Thyroid gland (tissue), 4 donors: ENCODE data around the gene GPR179.

Experiments used
- POLR2A ChIP-seq, 2 donors: fragments of 450-650 bp; IDR thresholded peaks; one replicate each; pipeline ENCODE4 v1.6.1; 2017; ENCODE audit warnings: antibody characterized with exemption in 2 of 2, mild to moderate bottlenecking in 2 of 2, moderate library complexity in 1 of 2
- TF ChIP-seq, protein P1 (sequence below), 6 experiments: fragments of 200-600 bp in 3 of 6; fragments of 450-650 bp in 3 of 6; sonication (generic) in 3 of 6; IDR thresholded peaks; one replicate each; pipeline ENCODE4 v1.5.1; 2016 to 2019; ENCODE audit warnings: antibody characterized with exemption in 6 of 6, mild to moderate bottlenecking in 2 of 6, inconsistent platforms in 1 of 6, moderate library complexity in 1 of 6

DNA sequence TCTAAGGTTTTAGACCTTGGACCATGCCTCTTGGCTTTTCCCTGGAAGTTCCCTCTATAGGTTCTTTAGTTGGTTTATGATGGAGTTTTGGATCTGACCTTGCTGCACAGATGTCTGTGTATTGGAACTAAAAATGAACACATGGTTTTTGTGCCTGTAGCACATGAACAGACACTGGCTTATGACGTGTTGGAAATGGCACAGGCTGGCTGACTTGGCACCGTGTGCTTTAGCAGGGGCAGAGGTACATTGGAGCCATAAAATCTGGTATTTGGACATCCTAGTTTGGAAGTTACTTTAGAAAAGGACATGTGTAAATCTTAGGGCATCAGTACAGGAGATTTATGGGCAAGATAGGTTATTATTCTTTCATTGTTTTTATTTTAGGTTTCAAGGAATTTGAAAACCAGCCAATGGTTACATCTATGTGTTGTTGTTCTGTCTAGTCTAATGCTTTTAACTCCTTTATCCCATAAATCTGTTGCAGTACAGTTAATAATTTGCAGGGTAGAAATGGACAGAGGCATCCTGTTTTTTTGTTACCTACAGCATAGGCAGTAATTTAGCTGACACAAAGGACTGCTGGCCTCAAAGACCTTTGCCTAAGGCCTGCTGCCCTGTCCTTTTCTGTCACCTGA is 13.8 kb upstream of the GPR179 start:
- TF ChIP-seq, protein P1, sequence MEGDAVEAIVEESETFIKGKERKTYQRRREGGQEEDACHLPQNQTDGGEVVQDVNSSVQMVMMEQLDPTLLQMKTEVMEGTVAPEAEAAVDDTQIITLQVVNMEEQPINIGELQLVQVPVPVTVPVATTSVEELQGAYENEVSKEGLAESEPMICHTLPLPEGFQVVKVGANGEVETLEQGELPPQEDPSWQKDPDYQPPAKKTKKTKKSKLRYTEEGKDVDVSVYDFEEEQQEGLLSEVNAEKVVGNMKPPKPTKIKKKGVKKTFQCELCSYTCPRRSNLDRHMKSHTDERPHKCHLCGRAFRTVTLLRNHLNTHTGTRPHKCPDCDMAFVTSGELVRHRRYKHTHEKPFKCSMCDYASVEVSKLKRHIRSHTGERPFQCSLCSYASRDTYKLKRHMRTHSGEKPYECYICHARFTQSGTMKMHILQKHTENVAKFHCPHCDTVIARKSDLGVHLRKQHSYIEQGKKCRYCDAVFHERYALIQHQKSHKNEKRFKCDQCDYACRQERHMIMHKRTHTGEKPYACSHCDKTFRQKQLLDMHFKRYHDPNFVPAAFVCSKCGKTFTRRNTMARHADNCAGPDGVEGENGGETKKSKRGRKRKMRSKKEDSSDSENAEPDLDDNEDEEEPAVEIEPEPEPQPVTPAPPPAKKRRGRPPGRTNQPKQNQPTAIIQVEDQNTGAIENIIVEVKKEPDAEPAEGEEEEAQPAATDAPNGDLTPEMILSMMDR (IDR thresholded peaks at IDR 0.05) = no peak
- TF ChIP-seq POLR2A (IDR thresholded peaks at IDR 0.05) = no peak
